ENCODE measurements around the gene CYREN.
"Not testable (repeated sequence)": the region's sequence is repeated elsewhere in the genome, so short reads cannot be mapped to it uniquely, and the experiment has no call there.

The CYREN gene, protein sequence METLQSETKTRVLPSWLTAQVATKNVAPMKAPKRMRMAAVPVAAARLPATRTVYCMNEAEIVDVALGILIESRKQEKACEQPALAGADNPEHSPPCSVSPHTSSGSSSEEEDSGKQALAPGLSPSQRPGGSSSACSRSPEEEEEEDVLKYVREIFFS
- total RNA-seq, result 23.6 reads per million, percentile 50 among the genes with 10 or more reads in this experiment

GRCh38 chr7:135170274-135170997 is at the start of gene CYREN:
Gene CYREN, minus strand, starts transcription at chr7:135170707. Its CDS starts 1,785 bp downstream, at chr7:135168922.
- peak; percentile 85 for DNase-seq

GRCh38 chr7:135217645-135218509 is 47.4 kb upstream of the CYREN start:
- DNase-seq, result no peak

DNA sequence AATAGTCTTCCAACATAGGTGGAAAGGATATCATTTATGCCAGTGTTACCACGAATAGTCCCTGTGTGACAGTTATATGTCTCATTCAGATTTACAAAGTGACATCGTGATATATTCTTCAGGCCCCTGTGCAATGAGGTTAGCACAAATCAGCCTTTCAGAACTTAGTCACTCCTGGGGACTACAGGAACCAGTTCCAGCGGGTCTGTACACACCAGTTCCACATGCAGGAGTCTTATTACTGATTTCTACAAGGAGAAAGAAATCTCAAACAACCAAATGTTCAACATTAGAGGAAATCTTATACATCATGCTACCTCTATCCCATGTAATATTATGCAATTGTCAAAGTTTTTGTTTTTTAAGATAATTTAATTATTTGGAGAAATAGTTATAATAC is 45.2 kb upstream of the CYREN start:
- DNase-seq, result no peak

GRCh38 chr7:135215180-135215579 is 44.7 kb upstream of the CYREN start:
- DNase-seq, result no peak

DNA sequence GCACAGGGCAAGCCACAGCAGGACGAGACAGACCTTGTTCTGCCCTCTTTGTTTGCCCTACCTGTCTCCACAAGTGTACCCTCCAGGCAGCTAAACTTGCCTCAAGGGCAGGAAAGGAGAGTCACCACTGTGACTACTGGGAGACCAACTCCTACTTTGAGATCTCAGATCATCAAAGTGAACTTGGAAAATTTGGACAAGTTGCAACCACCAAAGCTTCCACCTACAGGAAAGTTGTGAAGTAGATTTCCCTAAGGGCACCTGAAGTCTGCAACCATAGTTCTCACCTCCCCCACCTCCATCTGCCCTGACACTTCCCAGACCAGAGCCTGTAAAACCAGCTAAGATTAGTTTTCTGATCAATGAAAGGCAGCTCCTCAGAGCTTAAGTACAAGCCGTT is 43.3 kb upstream of the CYREN start:
- no peak for DNase-seq

DNA sequence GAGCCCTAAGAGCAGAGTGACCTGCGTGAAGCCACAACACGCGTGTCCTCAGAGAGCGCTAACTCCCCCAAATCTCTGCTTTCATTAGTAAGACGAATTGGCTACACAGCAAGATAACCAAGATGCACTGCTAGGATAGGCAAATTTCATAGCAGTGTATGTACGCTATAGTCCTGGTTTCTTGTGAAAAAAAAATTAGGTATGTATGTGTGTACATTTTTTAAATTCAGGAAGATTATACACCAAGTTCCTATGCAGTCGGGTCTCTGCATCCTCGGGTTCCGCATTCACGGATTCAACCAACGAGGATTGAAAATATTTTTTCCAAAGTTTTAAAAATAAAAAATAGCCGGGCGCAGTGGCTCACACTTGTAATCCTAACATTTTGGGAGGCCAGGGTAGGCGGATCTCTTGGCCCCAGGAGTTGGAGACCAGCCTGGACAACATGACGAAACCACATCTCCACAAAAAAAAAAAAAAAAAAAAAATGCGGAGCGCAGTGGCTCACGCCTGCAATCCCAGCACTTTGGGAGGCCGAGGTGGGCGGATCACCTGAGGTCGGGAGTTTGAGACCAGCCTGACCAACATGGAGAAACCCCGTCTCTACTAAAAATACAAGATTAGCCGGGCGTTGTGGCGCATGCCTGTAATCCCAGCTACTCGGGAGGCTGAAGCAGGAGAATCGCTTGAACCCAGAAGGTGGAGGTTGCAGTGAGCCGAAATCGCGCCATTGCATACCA is 41.6 kb upstream of the CYREN start:
- not testable (repeated sequence) for DNase-seq

DNA sequence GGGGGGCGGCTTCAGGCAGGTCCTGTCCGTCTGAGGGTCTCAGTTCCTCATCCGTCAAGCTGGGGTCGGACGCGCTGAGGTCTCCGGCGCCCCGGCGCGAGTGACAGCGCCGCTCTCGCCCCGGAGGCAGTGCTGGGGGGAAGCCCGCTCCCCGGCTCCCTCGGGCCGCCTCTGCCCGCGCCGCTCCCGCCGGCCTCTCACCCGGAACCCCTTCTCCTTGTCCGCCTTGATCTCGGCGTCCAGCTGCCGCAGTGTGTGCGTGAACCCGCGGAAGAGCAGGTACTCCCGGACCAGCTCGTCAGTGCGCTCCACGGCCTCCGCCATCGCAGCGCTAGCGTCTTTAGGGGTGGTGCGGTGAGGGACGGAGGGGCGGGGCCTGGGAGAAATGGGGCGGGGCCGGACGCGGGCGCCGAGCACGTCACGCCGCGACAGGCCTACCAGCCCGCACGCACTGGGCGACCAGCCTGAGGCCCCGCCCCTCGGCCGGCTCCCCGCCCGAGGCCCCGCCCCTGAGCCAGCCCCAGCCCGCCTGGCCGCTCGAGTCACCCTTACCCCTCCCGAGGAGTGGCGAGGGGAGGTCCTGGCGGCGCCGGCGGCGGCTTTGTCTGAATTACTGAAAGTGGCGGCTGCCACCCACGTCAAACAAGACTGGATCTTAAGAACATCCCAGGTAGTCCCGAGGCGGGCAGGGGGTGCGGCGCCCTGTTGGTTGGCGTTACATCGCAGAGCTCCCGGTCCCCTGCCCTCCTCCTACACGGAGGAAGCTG is 40.9 kb upstream of the CYREN start, which contains the start of gene WDR91:
Gene WDR91 (minus strand): TSS at position 348 of the 767 bp plus-strand sequence. CDS start 24 bp downstream, at position 324.
- DNase-seq, result peak; percentile 93

GRCh38 chr7:135210888-135211178 is 40.3 kb upstream of the CYREN start:
- no peak for DNase-seq

DNA sequence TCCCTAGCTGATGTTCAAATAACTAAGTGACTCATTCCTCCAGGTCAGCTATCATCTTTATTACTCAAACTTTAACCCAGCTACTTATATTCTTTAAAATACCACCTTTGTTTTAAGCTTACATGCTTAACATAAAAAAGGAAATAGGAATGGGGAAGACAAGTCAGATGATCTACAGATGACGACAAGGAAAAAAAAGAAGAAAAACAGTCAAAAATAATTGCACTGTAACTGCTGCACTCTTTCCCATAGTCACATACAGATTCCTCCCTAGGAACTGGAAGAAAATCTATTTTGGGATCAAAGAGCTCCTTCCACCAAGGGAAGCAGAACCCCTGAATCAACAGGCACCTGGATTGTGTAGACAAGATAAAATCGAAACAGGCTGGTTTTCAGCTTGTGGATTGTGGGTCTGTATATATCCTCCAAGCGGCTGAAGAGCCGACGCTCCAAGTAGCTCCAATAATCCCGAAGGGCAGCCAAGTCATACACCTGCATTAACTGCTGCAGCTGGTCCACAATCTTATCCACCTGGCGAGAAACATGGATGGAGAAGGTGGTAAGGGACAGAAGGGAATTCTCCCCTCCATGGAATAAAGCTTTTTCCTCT is 38.8 kb upstream of the CYREN start:
- DNase-seq, result no peak

- no peak for DNase-seq
These were observed 37.7 kb upstream of the CYREN start for GRCh38 chr7:135208102-135208793.

GRCh38 chr7:135207406-135208101 is 37.0 kb upstream of the CYREN start:
- no peak for DNase-seq

- no peak for DNase-seq
These were observed 36.5 kb upstream of the CYREN start for GRCh38 chr7:135206941-135207391.

- DNase-seq, result no peak
These were observed 35.3 kb upstream of the CYREN start for GRCh38 chr7:135205850-135206249.

- DNase-seq, result no peak
These were observed 34.4 kb upstream of the CYREN start for GRCh38 chr7:135204876-135205275.

DNA sequence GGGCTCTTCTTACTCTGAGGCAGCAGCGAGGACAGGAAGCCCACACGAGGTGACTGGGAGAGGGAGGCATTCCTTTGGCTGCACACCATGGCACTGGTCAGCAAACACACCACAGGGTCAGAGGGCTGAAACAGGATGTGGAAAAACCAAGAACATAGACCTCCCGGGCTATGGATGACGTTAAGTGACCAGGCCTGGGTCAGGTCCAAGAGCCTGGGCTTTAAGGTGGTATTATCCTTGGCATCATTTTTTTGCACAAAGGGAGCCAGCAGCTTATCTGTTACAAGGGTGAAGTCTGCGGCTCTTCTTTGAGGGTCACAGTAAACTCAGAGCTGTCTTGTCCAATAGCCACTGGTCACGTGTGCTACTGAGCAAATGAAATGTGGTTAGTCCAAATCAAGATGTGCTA is 33.8 kb upstream of the CYREN start:
- no peak for DNase-seq

- no peak for DNase-seq
These were observed 30.8 kb upstream of the CYREN start for GRCh38 chr7:135201350-135201749.

DNA sequence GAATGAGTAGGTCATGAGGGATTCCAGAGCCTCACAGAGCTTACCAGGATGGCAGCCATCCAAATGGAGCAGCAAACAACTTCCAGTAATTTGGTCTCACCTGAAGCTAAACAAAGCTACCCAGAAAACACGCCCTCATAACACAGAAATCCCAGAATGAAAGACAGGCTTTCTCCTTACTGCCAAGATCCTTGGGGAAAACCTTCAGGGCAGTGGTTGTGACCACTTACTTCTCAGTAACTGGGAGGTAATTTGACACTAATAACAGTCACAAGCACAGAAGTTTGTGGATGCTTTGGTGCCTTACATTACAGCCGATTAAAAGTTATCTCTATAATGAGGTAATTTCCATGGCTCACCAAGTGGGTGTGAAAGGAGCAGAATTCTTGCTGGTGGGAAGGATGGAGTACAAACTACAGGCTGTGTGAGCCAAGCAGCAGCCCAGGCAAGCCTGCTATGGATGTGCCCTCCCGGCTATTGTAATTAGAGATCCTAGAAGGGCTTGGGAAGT is 30.4 kb upstream of the CYREN start:
- no peak for DNase-seq

DNA sequence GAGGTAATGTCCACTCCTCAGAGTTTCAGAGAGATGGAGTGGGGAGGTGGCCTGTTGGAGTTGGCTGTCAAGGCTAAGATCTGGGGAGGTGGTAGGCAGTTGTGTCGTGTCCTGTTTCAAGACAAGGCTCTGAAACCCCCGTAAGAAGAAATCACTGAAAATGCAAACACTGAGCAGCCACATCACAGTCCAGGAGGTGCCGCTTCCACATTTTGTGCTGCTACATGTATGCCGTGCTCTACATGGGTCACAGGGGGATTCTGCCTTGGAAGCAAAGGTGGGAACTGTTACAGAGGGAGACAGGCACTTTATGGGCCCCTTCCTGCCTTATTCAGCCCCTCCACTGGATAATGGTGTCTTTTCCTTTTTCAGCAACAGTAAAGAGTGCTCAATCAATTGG is 28.9 kb upstream of the CYREN start:
- no peak for DNase-seq

DNA sequence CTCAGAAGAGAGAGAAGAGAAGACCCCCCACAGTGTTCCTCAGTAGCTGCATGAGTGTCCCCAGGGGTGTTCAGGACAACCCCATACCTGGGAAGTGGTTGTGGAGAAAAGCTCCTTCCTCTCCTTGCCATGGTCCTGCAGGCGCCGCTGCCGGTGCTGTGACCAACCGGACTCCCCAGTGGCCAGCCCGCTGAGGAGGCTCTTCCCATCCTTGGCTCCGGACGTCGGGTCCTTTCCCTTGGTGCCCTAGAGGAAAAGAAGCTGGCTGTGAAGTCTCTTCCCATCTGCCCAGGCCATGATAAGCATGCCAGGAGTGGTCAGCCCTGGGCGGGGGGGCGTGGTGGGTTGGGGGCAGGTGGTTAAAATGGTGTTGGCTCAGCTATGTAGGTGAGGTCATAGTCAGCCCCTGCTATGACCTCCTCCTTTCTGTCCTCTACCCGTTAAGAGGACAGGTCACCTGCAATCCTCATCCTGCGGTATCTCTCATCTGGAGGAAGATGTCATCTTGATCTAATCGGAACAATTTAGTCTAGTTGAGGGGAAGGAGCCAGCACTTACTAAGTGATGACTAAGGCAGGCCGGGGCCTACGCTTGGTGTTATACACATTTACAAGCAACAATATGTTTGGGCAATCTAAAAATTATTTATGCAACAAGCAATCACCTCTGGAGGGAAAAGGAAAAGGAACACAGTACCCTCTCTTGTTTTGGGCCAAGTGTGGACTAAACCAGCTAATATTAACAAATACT is 27.6 kb upstream of the CYREN start:
- DNase-seq, result no peak

All from effector CD4-positive, alpha-beta T cell (primary cell).